Dermis microvascular lymphatic vessel endothelial cell (primary cell): ENCODE measurements around the gene SBF2. TPM values are rescaled to one million over a fixed set of nuclear protein-coding genes. Genes with fewer than 3 reads are reported as not detected.

Experiments used
- total RNA-seq: library from RNA; depleted of rRNA; stranded (reverse); fragments of >200 nt; gene quantifications from 2 replicates; pipeline ENCODE4 v1.2.1, GENCODE V29; 2014

The SBF2 gene
- total RNA-seq, 1 donor from 2014 or later, result 31.7 TPM

Other genes with a start within 250 kb of the SBF2 start
- 137 and 314 TPM in 2 replicates for gene ADM, start 10.9 kb upstream of the SBF2 start, total RNA-seq
- gene AMPD3, start 161.0 kb upstream of the SBF2 start, total RNA-seq, result 1.3 and 3.5 TPM in 2 replicates
- 38.0 and 48.9 TPM in 2 replicates for gene RNF141, start 247.0 kb upstream of the SBF2 start, total RNA-seq